MM.1S (cell line): ENCODE results near the gene CSTF3.
"Not testable (repeated sequence)": the region's sequence is repeated elsewhere in the genome, so short reads cannot be mapped to it uniquely, and the experiment has no call there.

Experiments
- EZH2phosphoT487 ChIP-seq: fragments of 300-600 bp; sonication (generic); IDR thresholded peaks from 2 replicates; pipeline ENCODE4 v1.6.1; 2018; ENCODE audit warnings: antibody characterized with exemption, low read length
- TF ChIP-seq, protein P1 (sequence below): fragments of 300-600 bp; sonication (generic); IDR thresholded peaks from 2 replicates; pipeline ENCODE4 v1.5.1; 2016; ENCODE audit warnings: antibody characterized with exemption, low read length, mixed read lengths

DNA sequence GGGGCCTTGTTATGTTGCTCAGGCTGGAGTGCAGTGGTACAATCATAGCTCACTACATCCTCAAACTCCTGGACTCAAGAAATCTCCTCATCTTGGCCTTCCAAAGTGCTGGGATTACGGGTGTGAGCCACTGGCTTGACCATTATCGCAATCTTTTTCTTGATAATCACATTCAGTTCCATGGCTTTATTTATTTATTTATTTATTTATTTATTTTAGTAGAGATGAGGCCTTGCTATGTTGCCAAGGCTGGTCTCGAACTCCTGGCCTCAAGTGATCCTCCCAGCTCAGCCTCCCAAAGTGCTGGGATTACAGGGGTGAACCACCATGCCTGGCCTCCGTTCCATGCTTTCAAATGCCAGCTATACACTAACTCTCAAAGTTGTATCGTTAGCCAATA is 15.5 kb upstream of the CSTF3 start:
- TF ChIP-seq, protein P1, sequence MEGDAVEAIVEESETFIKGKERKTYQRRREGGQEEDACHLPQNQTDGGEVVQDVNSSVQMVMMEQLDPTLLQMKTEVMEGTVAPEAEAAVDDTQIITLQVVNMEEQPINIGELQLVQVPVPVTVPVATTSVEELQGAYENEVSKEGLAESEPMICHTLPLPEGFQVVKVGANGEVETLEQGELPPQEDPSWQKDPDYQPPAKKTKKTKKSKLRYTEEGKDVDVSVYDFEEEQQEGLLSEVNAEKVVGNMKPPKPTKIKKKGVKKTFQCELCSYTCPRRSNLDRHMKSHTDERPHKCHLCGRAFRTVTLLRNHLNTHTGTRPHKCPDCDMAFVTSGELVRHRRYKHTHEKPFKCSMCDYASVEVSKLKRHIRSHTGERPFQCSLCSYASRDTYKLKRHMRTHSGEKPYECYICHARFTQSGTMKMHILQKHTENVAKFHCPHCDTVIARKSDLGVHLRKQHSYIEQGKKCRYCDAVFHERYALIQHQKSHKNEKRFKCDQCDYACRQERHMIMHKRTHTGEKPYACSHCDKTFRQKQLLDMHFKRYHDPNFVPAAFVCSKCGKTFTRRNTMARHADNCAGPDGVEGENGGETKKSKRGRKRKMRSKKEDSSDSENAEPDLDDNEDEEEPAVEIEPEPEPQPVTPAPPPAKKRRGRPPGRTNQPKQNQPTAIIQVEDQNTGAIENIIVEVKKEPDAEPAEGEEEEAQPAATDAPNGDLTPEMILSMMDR: not testable (repeated sequence)
- not testable (repeated sequence) for TF ChIP-seq EZH2phosphoT487
